Astrocyte (in vitro differentiated cells and primary cell): Measurements from ENCODE around the gene CAMK1G.

ENCODE experiments used
- CTCF ChIP-seq: IDR thresholded peaks from 2 replicates; pipeline ENCODE4 v1.5.1; 2011; ENCODE audit warnings: low read depth, mild to moderate bottlenecking, inconsistent platforms, low read length, moderate library complexity; ENCODE audit not compliant: insufficient read depth
- EZH2 ChIP-seq: IDR thresholded peaks from 2 replicates; pipeline ENCODE4 v1.6.1; 2012; ENCODE audit warnings: mild to moderate bottlenecking, low read length, inconsistent platforms; ENCODE audit not compliant: insufficient read depth

- TF ChIP-seq EZH2 (no peak), CTCF (no peak)
These were observed 39.6 kb downstream of the CAMK1G start for GRCh38 chr1:209622841-209623829.
